Left ventricle myocardium superior (tissue), 1 donor: ENCODE measurements around the gene FAM90A1. TPM values are rescaled to one million over a fixed set of nuclear protein-coding genes. Genes with fewer than 3 reads are reported as not detected.
"Not testable (repeated sequence)": the region's sequence is repeated elsewhere in the genome, so short reads cannot be mapped to it uniquely, and the experiment has no call there.

ENCODE experiments used
- ATAC-seq: fragments of 200-7000 bp; cut with Tn5 transposase; one replicate; pipeline ENCODE4 v1.9.1; 2020; ENCODE audit warnings: mild to moderate bottlenecking, moderate library complexity
- DNase-seq: peaks from one replicate; pipeline ENCODE4 v3.0.0-alpha.2; 2020
- intact Hi-C: fragments of 100-400 bp; cut with micrococcal nuclease; formaldehyde crosslinking; loops from one replicate; pipeline ENCODE4 v1.11.0; 2022
- total RNA-seq: library from RNA; stranded (reverse); fragmentation: NEBNext Ultra II Directional; extraction: Animal tissue kit (Norgen Biotek cat#: 25700); gene quantifications from one replicate; pipeline ENCODE4 v1.2.1, GENCODE V29; 2021
- donor health status: DM: no; HTN: yes; CAD: no; lungs with severe emphysema.

Gene FAM90A1
- total RNA-seq, 1 donor from 2014 or later = not detected

DNA sequence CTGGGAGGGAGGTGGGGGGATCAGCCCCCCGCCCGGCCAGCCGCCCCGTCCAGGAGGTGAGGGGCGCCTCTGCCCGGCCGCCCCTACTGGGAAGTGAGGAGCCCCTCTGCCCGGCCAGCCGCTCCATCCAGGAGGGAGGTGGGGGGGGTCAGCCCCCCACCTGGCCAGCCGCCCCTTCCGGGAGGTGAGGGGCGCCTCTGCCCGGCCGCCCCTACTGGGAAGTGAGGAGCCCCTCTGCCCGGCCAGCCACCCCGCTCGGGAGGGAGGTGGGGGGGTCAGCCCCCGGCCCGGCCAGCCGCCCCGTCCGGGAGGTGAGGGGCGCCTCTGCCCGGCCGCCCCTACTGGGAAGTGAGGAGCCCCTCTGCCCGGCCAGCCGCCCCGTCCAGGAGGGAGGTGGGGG, 43.2 kb downstream of the FAM90A1 start:
- DNase-seq, ATAC-seq, intact Hi-C loops: not testable (repeated sequence)

DNA sequence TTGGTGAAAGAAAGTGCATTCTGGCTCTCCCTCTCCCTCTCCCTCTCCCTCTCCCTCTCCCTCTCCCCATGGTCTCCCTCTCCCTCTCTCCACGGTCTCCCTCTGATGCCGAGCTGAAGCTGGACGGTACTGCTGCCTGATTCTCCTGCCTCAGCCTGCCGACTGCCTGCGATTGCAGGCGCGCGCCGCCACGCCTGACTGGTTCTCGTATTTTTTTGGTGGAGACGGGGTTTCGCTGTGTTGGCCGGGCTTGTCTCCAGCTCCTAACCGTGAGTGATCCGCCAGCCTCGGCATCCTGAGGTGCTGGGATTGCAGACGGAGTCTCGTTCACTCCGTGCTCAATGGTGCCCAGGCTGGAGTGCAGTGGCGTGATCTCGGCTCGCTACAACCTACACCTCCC, 44.1 kb downstream of the FAM90A1 start:
- ATAC-seq, intact Hi-C loops, DNase-seq: not testable (repeated sequence)

DNA sequence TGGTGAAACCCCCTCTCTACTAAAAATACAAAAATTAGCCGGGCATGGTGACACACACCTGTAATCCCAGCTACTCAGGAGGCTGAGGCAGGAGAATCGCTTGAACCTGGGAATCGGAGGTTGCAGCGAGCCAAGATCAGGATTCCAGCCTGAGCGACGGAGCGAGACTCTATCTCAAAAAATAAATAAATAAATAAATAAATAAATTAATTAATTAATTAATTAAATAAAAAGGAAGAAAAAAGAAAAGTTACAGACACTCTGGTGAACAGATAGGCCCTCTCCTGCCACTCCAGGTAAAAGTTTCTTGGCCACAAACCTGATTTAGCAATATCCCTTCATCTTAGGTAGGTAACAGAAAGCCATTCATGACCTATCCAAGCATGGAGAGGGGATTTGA, 44.5 kb downstream of the FAM90A1 start:
- intact Hi-C loops, ATAC-seq, DNase-seq: not testable (repeated sequence)

DNA sequence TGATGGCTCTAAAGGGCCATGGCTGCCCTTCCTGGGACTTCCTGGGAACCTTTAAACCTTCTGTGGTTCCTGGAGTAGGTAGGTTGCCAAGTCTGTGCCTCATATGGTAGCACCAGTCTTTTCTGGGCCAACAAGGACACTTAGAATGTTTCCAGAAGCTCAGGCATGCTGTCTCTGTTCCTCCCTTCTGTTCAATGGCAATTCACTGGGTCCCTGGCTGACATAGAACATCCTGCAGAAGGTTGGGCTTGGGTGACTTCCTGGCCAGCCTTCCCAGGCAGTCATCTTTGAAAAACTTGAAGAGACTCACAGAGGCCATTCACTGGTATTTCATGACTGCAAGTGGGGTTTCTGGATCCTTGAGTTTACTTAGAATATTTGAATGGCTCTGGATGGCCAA, 46.1 kb downstream of the FAM90A1 start:
- intact Hi-C loops, ATAC-seq, DNase-seq: not testable (repeated sequence)

DNA sequence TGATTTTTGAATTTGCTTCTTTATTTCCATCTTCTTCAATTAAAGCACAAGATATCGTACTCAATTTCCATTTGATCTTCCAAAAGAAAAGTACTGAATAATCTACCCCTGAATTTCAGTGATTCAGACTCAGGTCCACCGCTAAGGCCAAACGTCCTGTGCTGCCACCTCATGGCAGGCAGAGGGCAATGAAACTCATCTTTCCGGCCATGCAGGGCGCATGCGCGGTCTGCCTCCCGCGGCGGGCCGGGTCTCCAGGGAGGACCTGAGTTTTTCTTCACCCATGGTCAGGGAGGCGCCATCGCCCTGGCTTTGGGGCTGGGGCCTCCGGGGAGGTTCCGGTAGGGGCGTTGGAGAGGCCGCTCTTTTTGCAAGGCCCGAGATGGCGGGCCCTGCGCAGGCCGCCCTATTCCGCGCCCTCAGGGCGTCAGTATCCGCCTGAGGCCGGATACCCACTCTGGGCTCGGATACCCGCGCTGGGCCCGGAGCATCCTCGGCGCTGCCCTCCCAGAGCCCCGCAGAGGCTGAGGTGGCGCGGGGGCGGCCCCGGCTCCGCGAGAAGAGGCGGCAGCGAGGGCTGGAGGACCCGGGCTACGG, 47.3 kb downstream of the FAM90A1 start:
- intact Hi-C loops, ATAC-seq: not testable (repeated sequence)
- DNase-seq = peak; percentile 70

DNA sequence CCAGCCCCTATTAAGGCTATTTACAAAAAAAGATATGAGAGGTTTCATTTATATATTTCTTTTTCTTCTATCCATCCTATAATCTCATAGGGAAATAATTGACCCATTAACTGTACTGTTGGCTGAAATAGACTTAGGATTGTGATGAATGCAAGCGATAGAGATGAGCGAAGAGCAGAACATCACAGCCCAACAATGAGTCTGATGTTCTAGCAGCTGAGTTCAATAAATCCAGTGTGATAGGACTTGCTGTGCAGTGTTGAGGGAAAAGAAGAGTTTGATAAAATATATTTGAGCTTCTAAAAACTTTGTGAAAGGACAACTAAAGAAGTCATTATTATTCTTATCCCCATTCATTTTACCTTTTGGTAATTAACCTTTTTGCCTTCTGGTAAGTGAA, 54.5 kb downstream of the FAM90A1 start:
- ATAC-seq, intact Hi-C loops, DNase-seq: not testable (repeated sequence)

Other genes starting within 250 kb of the FAM90A1 start
- gene FOXJ2, start 194.9 kb downstream of the FAM90A1 start, total RNA-seq = 25.9 TPM
- gene C3AR1, start 161.3 kb downstream of the FAM90A1 start, total RNA-seq = 6.9 TPM
- gene NECAP1, start 145.3 kb downstream of the FAM90A1 start, total RNA-seq = 18.7 TPM
- gene CLEC4A, start 104.0 kb downstream of the FAM90A1 start, total RNA-seq = not detected
- gene ZNF705A, start 70.6 kb downstream of the FAM90A1 start, total RNA-seq = not detected
- gene CLEC6A, start 228.3 kb upstream of the FAM90A1 start, total RNA-seq = not detected